SK-N-MC (cell line): Measurements from ENCODE around the gene PLSCR1.

Experiments
- EZH2 ChIP-seq: fragments of 200-600 bp; sonication (generic); IDR thresholded peaks from one replicate; pipeline ENCODE4 v1.6.1; 2017; ENCODE audit warnings: antibody characterized with exemption
- FOXP2 ChIP-seq: optimal IDR thresholded peaks from 2 replicates; pipeline ENCODE3; 2011; ENCODE audit warnings: mild to moderate bottlenecking, moderate library complexity; ENCODE audit not compliant: insufficient read depth; ENCODE audit errors: extremely low read length, control extremely low read depth
- POLR2AphosphoS5 ChIP-seq: IDR thresholded peaks from 2 replicates; pipeline ENCODE4 v1.6.1; 2012; ENCODE audit warnings: mild to moderate bottlenecking, low read depth, low read length, borderline replicate concordance

DNA sequence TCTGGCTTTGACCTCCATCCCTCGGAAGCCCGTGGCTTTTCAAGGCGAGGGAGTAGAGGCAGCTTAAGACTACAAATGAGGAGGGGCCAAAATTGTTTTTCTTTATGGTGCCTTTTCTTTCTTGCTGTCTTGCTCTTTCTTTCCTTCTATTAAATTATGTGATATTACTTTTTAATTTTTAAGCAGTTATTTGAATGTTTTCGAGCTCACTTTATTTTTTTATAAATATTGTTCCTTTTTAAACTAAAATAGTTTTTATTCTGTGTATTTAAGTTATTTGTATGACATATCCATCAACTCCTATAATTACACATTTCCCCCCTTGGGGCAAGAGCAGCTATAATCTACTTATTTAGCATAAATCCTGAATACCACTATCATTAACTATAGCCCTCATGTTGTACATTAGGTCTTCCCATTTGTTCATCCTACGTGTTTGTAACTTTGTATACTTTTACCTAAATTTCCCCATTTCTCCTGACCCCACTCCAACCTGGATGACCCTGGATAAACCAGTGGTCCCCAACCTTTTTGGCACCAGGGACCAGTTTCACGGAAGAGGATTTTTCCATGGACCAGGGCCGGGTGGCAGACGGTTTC, 622 bp upstream of the PLSCR1 start:
- TF ChIP-seq POLR2AphosphoS5 (no peak), EZH2 (no peak), FOXP2 (no peak)
